ENCODE measurements around the gene SHC4. TPM values are rescaled to one million over a fixed set of nuclear protein-coding genes. Genes with fewer than 3 reads are reported as not detected.

The SHC4 gene
- total RNA-seq, 1 experiment from 2014 or later = 0.63 TPM

GRCh38 chr15:48777645-48778330 lies 185.9 kb downstream of the SHC4 start (continued):
- TF ChIP-seq STAT6 (CRISPR knock-in tag; conservative IDR thresholded peaks at IDR 0.05; ENCODE audit: low read depth) (no peak), ZNF138 (CRISPR knock-in tag; conservative IDR thresholded peaks at IDR 0.05) (no peak)

GRCh38 chr15:48775546-48775945 lies 188.2 kb downstream of the SHC4 start:
- H3K4me1 Mint-ChIP-seq = peaks cover 6% of the 10 kb centered on the region; the same call in 1 of the 2 replicates
- H3K27me3 Mint-ChIP-seq (ENCODE audit: low read depth) = no peaks in the 10 kb centered on the region
- no peak for ATAC-seq
- no peaks in the 10 kb centered on the region for H3K9me3 Mint-ChIP-seq
- no peak overlapping the region for H3K4me3 Mint-ChIP-seq
- ChIA-PET POLR2A (no interaction called here), CTCF (no interaction called here)
- TF ChIP-seq TEAD1 (CRISPR knock-in tag; IDR thresholded peaks at IDR 0.05) = no peak
- DNase-seq (ENCODE audit: low spot score) = no peak
- no peak overlapping the region for H3K27ac Mint-ChIP-seq
- H3K36me3 Mint-ChIP-seq = peaks cover 6% of the 10 kb centered on the region

- no peak for ATAC-seq
- no peak overlapping the region for H3K27ac Mint-ChIP-seq
- TF ChIP-seq ATF3 (CRISPR knock-in tag; conservative IDR thresholded peaks at IDR 0.05) (no peak), RELA (CRISPR knock-in tag; IDR thresholded peaks at IDR 0.05; ENCODE audit: borderline replicate concordance) (no peak), E2F4 (CRISPR knock-in tag; IDR thresholded peaks at IDR 0.05; ENCODE audit: borderline replicate concordance, low read depth) (no peak), ZNF425 (CRISPR knock-in tag; conservative IDR thresholded peaks at IDR 0.05) (no peak), TCF7 (CRISPR knock-in tag; IDR thresholded peaks at IDR 0.05; ENCODE audit: low read depth) (no peak), ARID4B (CRISPR knock-in tag; IDR thresholded peaks at IDR 0.05; ENCODE audit: borderline replicate concordance) (no peak), ATF1 (CRISPR knock-in tag; IDR thresholded peaks at IDR 0.05) (no peak), GRHL2 (CRISPR knock-in tag; IDR thresholded peaks at IDR 0.05; ENCODE audit: insufficient replicate concordance, severe bottlenecking) (no peak), ZNF423 (CRISPR knock-in tag; IDR thresholded peaks at IDR 0.05) (no peak), ELF4 (CRISPR knock-in tag; IDR thresholded peaks at IDR 0.05; ENCODE audit: low read depth) (no peak), ZNF512 (CRISPR knock-in tag; IDR thresholded peaks at IDR 0.05; ENCODE audit: borderline replicate concordance) (no peak), HMGA2 (CRISPR knock-in tag; IDR thresholded peaks at IDR 0.05) (no peak), ZNF396 (CRISPR knock-in tag; IDR thresholded peaks at IDR 0.05; ENCODE audit: borderline replicate concordance) (no peak), GTF2I (CRISPR knock-in tag; conservative IDR thresholded peaks at IDR 0.05) (no peak)
- peaks cover 6% of the 10 kb centered on the region; the same call in 1 of the 2 replicates for H3K4me1 Mint-ChIP-seq
- peaks cover 6% of the 10 kb centered on the region for H3K36me3 Mint-ChIP-seq
- POLR2A ChIA-PET = no interaction called here
- H3K4me3 Mint-ChIP-seq = no peak overlapping the region
- no peaks in the 10 kb centered on the region for H3K9me3 Mint-ChIP-seq
- CTCF ChIA-PET = no interaction called here
- no peaks in the 10 kb centered on the region for H3K27me3 Mint-ChIP-seq (ENCODE audit: low read depth)
- no peak for DNase-seq (ENCODE audit: low spot score)
These were observed 189.2 kb downstream of the SHC4 start for GRCh38 chr15:48774484-48774883.
